ENCODE measurements around the gene CDIPT. TPM values are rescaled to one million over a fixed set of nuclear protein-coding genes. Genes with fewer than 3 reads are reported as not detected.

CDIPT gene
- total and polyA plus RNA-seq, 2 of the 13 experiments (the other 11 are each of a cell fraction or from before 2014, with no cell fraction given): 54.9 to 97.5 TPM

GRCh38 chr16:29820730-29821642, 42.0 kb downstream of the CDIPT start (continued):
- TF ChIP-seq ZNF318 (CRISPR knock-in tag; IDR thresholded peaks at IDR 0.05): peak; percentile 39; the same call in 1 of the 2 replicates
- no peak for TF ChIP-seq ZNF660 (CRISPR knock-in tag; IDR thresholded peaks at IDR 0.05; ENCODE audit: borderline replicate concordance, low read depth)
- no peak for TF ChIP-seq SMYD3 (CRISPR knock-in tag; IDR thresholded peaks at IDR 0.05)
- TF ChIP-seq ZFYVE20 (CRISPR knock-in tag; IDR thresholded peaks at IDR 0.05; ENCODE audit: borderline replicate concordance, low read depth): no peak
- peak; percentile 87 for TF ChIP-seq AKAP8 (CRISPR knock-in tag; IDR thresholded peaks at IDR 0.05)
- peak; percentile 65 for TF ChIP-seq ZNF687 (CRISPR knock-in tag; IDR thresholded peaks at IDR 0.05)
- no peak for TF ChIP-seq CCDC6 (CRISPR knock-in tag; IDR thresholded peaks at IDR 0.05)
- no peak for TF ChIP-seq ZNF496 (CRISPR knock-in tag; IDR thresholded peaks at IDR 0.05; ENCODE audit: insufficient replicate concordance)
- no peak for TF ChIP-seq ZNF446 (CRISPR knock-in tag; IDR thresholded peaks at IDR 0.05)
- TF ChIP-seq ATF1 (CRISPR knock-in tag; IDR thresholded peaks at IDR 0.05): no peak
- no peak for TF ChIP-seq ZNF143 (CRISPR knock-in tag; IDR thresholded peaks at IDR 0.05)
- TF ChIP-seq ZNF770 (CRISPR knock-in tag; IDR thresholded peaks at IDR 0.05): no peak
- no peak for TF ChIP-seq SNAI1 (CRISPR knock-in tag; IDR thresholded peaks at IDR 0.05; ENCODE audit: borderline replicate concordance)
